H9 (cell line): ENCODE measurements around the gene ASB15. TPM values are rescaled to one million over a fixed set of nuclear protein-coding genes. Genes with fewer than 3 reads are reported as not detected.

Source experiments
- DNase-seq: peaks from one replicate; pipeline ENCODE4 v3.0.0-alpha.2; 2017
- H2AFZ ChIP-seq: one replicate; pipeline ENCODE4 v1.6.1; 2013; ENCODE audit warnings: mild to moderate bottlenecking, low read length, control low read depth, moderate library complexity
- H2AK5ac ChIP-seq: 2 replicates; pipeline ENCODE4 v1.6.1; 2013; ENCODE audit warnings: low read length, control low read depth, mixed read lengths; ENCODE audit not compliant: insufficient read length
- H2BK120ac ChIP-seq: one replicate; pipeline ENCODE4 v1.6.1; 2013; ENCODE audit warnings: low read depth, mild to moderate bottlenecking, low read length, control low read depth, inconsistent platforms; ENCODE audit not compliant: poor library complexity, severe bottlenecking
- H2BK12ac ChIP-seq: 2 replicates; pipeline ENCODE4 v1.6.1; 2013; ENCODE audit warnings: low read length, control low read depth, mixed read lengths, low read depth; ENCODE audit not compliant: insufficient read length
- H2BK15ac ChIP-seq: 2 replicates; pipeline ENCODE4 v1.6.1; 2013; ENCODE audit warnings: low read depth, low read length, control low read depth
- H2BK20ac ChIP-seq: one replicate; pipeline ENCODE4 v1.6.1; 2013; ENCODE audit warnings: low read depth, mild to moderate bottlenecking, low read length, control low read depth, inconsistent platforms; ENCODE audit not compliant: poor library complexity, severe bottlenecking
- H2BK5ac ChIP-seq: 2 replicates; pipeline ENCODE4 v1.6.1; 2013; ENCODE audit warnings: low read length, control low read depth, mixed read lengths; ENCODE audit not compliant: insufficient read length
- H3K14ac ChIP-seq: 2 replicates; pipeline ENCODE4 v1.6.1; 2013; ENCODE audit warnings: low read length, control low read depth; ENCODE audit not compliant: insufficient read depth
- H3K18ac ChIP-seq: 2 replicates; pipeline ENCODE4 v1.6.1; 2013; ENCODE audit warnings: low read depth, mild to moderate bottlenecking, mixed read lengths, low read length, control low read depth; ENCODE audit not compliant: insufficient read length
- H3K23ac ChIP-seq: 2 replicates; pipeline ENCODE4 v1.6.1; 2013; ENCODE audit warnings: low read length, control low read depth, mixed read lengths, low read depth; ENCODE audit not compliant: insufficient read length
- H3K23me2 ChIP-seq: 2 replicates; pipeline ENCODE4 v1.6.1; 2013; ENCODE audit warnings: low read depth, mild to moderate bottlenecking, mixed read lengths, low read length, control low read depth; ENCODE audit not compliant: insufficient read length, poor library complexity, severe bottlenecking
- H3K27ac ChIP-seq: 2 replicates; pipeline ENCODE4 v1.5.1; 2013; ENCODE audit warnings: low read length, control low read depth, mixed read lengths, low read depth; ENCODE audit not compliant: insufficient read length
- H3K27me3 ChIP-seq: 2 replicates; pipeline ENCODE4 v1.6.1; 2013; ENCODE audit warnings: low read length, control low read depth, inconsistent platforms; ENCODE audit not compliant: insufficient read depth
- H3K4ac ChIP-seq: 2 replicates; pipeline ENCODE4 v1.6.1; 2013; ENCODE audit warnings: low read depth, mild to moderate bottlenecking, control low read depth, inconsistent platforms, low read length, moderate library complexity
- H3K4me1 ChIP-seq: 2 replicates; pipeline ENCODE4 v1.6.1; 2013; ENCODE audit warnings: low read length, control low read depth, inconsistent platforms; ENCODE audit not compliant: insufficient read depth
- H3K4me2 ChIP-seq: 2 replicates; pipeline ENCODE4 v1.6.1; 2013; ENCODE audit warnings: low read length, control low read depth, mixed read lengths; ENCODE audit not compliant: insufficient read length, insufficient read depth
- H3K56ac ChIP-seq: 2 replicates; pipeline ENCODE4 v1.6.1; 2013; ENCODE audit warnings: low read depth, mild to moderate bottlenecking, mixed read lengths, low read length, control low read depth; ENCODE audit not compliant: insufficient read length
- H3K79me1 ChIP-seq: 2 replicates; pipeline ENCODE4 v1.6.1; 2013; ENCODE audit warnings: low read depth, mild to moderate bottlenecking, moderate library complexity, low read length, control low read depth, inconsistent platforms; ENCODE audit not compliant: insufficient read depth, poor library complexity, severe bottlenecking
- H3K79me2 ChIP-seq: 2 replicates; pipeline ENCODE4 v1.6.1; 2013; ENCODE audit warnings: low read length, control low read depth, inconsistent platforms; ENCODE audit not compliant: insufficient read depth
- H3K9ac ChIP-seq: 2 replicates; pipeline ENCODE4 v1.6.1; 2013; ENCODE audit warnings: low read length, control low read depth, mixed read lengths; ENCODE audit not compliant: insufficient read length; ENCODE audit errors: extremely low read depth
- H3K9me3 ChIP-seq: one replicate; pipeline ENCODE4 v1.6.1; 2013; ENCODE audit warnings: low read depth, low read length, inconsistent platforms; ENCODE audit not compliant: control insufficient read depth
- H3T11ph ChIP-seq: one replicate; pipeline ENCODE4 v1.6.1; 2013; ENCODE audit warnings: mild to moderate bottlenecking, low read length, control low read depth, inconsistent platforms
- H4K20me1 ChIP-seq: one replicate; pipeline ENCODE4 v1.6.1; 2013; ENCODE audit not compliant: control insufficient read depth, insufficient read length, insufficient read depth
- H4K5ac ChIP-seq: 2 replicates; pipeline ENCODE4 v1.6.1; 2013; ENCODE audit warnings: low read depth, mild to moderate bottlenecking, mixed read lengths, low read length, control low read depth; ENCODE audit not compliant: insufficient read length
- H4K8ac ChIP-seq: replicated peaks from 2 replicates; pipeline ENCODE4 v1.6.1; 2013; ENCODE audit warnings: low read length, control low read depth, mixed read lengths, low read depth; ENCODE audit not compliant: insufficient read length
- H4K91ac ChIP-seq: 2 replicates; pipeline ENCODE4 v1.6.1; 2013; ENCODE audit warnings: low read depth, mild to moderate bottlenecking, moderate library complexity, mixed read lengths, low read length, control low read depth; ENCODE audit not compliant: insufficient read length
- H3K27ac Mint-ChIP-seq, 3 experiments: 2 replicates in 2 of 3; 3 replicates in 1 of 3; pipeline ENCODE4 v1.8.0; 2020 to 2021; ENCODE audit warnings: mixed read lengths in 3 of 3, mild to moderate bottlenecking in 1 of 3, moderate library complexity in 1 of 3
- H3K27me3 Mint-ChIP-seq: 2 replicates; pipeline ENCODE4 v1.8.0; 2021; ENCODE audit warnings: low read depth, mild to moderate bottlenecking, moderate library complexity, mixed read lengths
- H3K36me3 Mint-ChIP-seq, 3 experiments: 2 replicates in 2 of 3; 3 replicates in 1 of 3; pipeline ENCODE4 v1.8.0; 2020 to 2021; ENCODE audit warnings: low read depth in 3 of 3, mixed read lengths in 3 of 3; ENCODE audit not compliant: insufficient read depth in 1 of 3
- H3K4me1 Mint-ChIP-seq, 2 experiments: 2 replicates each; pipeline ENCODE4 v1.8.0; 2020; ENCODE audit warnings: mixed read lengths in 2 of 2
- H3K4me3 Mint-ChIP-seq, 2 experiments: 2 replicates in 1 of 2; 3 replicates in 1 of 2; pipeline ENCODE4 v1.8.0; 2020 to 2021; ENCODE audit warnings: mild to moderate bottlenecking in 2 of 2, mixed read lengths in 2 of 2, moderate library complexity in 1 of 2
- H3K9me3 Mint-ChIP-seq, 2 experiments: 2 replicates in 1 of 2; 3 replicates in 1 of 2; pipeline ENCODE4 v1.8.0; 2020; ENCODE audit warnings: mild to moderate bottlenecking in 2 of 2, mixed read lengths in 2 of 2, moderate library complexity in 1 of 2
- WGBS: extraction: QIAGEN DNeasy Blood & Tissue Kit; methylation state at CpG from one replicate; pipeline ENCODE4 v1.1.7; 2013; ENCODE audit warnings: missing lambda C conversion rate, low lambda C conversion rate, mixed read lengths; ENCODE audit not compliant: insufficient read length; ENCODE audit errors: extremely low coverage; 5-methylcytosine and 5-hydroxymethylcytosine counted together
- total RNA-seq: library from RNA; stranded (reverse); gene quantifications from 2 replicates; pipeline ENCODE4 v1.2.1, GENCODE V29; 2021
- TF ChIP-seq, protein P1 (sequence below): fragments of 200-600 bp; sonication (generic); conservative IDR thresholded peaks from 3 replicates; pipeline ENCODE4 v1.8.0; 2021; ENCODE audit warnings: antibody characterized with exemption, mild to moderate bottlenecking

The ASB15 gene
- total RNA-seq, 1 experiment from 2014 or later: not detected

DNA sequence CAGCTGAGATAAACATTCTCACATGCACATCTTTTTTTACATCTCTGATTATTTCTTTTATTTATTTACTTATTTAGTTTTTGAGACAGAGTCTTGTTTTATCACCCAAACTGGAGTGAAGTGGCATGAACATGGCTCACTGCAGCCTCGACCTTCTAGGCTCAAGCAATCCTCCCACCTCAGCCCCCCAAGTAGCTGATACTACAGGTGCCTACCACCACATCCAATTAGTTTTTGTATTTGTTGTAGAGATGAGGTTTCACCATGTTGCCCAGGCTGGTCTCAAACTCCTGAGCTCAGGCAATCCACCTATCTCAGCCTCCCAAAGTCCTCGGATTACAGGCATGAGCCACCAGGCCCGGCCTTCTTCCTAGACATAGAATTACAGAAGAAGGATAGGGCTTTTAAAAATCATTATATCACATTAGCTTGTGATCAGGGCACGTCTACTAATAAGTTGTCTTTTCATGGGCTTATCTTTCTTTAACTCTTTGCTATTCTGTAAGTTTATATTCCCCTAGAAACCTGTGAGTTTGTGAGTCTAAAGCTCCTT, 5.9 kb downstream of the ASB15 start:
- no CpG with 5 or more reads among the region's 4 CpGs for WGBS
- Histone ChIP-seq H3K23ac (no peak overlapping the region), H4K91ac (no peak overlapping the region), H3T11ph (no peak overlapping the region), H3K4me2 (no peak overlapping the region), H3K56ac (no peak overlapping the region), H3K14ac (no peak overlapping the region), H2BK120ac (no peak overlapping the region), H3K4ac (no peak overlapping the region), H2AK5ac (no peak overlapping the region), H3K79me2 (no peaks in the 10 kb centered on the region), H3K27ac (no peak overlapping the region), H3K23me2 (no peaks in the 10 kb centered on the region), H2BK5ac (no peak overlapping the region), H3K27me3 (no peaks in the 10 kb centered on the region), H2BK12ac (no peak overlapping the region), H2BK15ac (no peak overlapping the region), H4K20me1 (no peaks in the 10 kb centered on the region), H4K5ac (no peak overlapping the region), H2BK20ac (no peak overlapping the region), H3K79me1 (no peaks in the 10 kb centered on the region), H2AFZ (no peak overlapping the region), H3K4me1 (no peaks in the 10 kb centered on the region), H3K9ac (no peak overlapping the region), H3K18ac (no peak overlapping the region), H4K8ac (no peak overlapping the region), H3K9me3 (no peaks in the 10 kb centered on the region)
- TF ChIP-seq, protein P1, sequence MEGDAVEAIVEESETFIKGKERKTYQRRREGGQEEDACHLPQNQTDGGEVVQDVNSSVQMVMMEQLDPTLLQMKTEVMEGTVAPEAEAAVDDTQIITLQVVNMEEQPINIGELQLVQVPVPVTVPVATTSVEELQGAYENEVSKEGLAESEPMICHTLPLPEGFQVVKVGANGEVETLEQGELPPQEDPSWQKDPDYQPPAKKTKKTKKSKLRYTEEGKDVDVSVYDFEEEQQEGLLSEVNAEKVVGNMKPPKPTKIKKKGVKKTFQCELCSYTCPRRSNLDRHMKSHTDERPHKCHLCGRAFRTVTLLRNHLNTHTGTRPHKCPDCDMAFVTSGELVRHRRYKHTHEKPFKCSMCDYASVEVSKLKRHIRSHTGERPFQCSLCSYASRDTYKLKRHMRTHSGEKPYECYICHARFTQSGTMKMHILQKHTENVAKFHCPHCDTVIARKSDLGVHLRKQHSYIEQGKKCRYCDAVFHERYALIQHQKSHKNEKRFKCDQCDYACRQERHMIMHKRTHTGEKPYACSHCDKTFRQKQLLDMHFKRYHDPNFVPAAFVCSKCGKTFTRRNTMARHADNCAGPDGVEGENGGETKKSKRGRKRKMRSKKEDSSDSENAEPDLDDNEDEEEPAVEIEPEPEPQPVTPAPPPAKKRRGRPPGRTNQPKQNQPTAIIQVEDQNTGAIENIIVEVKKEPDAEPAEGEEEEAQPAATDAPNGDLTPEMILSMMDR: no peak
- H3K9me3 Mint-ChIP-seq: no peaks in the 10 kb centered on the region
- H3K27me3 Mint-ChIP-seq: no peaks in the 10 kb centered on the region
- no peak for DNase-seq
- peaks cover 2 to 4% of the 10 kb centered on the region in 2 experiments; a peak in 1 of 4 replicates for H3K4me1 Mint-ChIP-seq
- no peak overlapping the region for H3K4me3 Mint-ChIP-seq
- no peak overlapping the region for H3K27ac Mint-ChIP-seq
- H3K36me3 Mint-ChIP-seq: no peaks in the 10 kb centered on the region
